Stimulated activated CD8-positive, alpha-beta memory T cell treated with anti-CD3 and anti-CD28 coated beads, Interleukin-7, amount 100 ng/mL, for 1 hour (primary cell): ENCODE data around the gene TMEM8B.

Source experiments
- DNase-seq, 2 donors: peaks; one replicate each; pipeline ENCODE4 v3.0.0-alpha.2; 2020; ENCODE audit warnings: low read depth in 2 of 2

TMEM8B gene

DNA sequence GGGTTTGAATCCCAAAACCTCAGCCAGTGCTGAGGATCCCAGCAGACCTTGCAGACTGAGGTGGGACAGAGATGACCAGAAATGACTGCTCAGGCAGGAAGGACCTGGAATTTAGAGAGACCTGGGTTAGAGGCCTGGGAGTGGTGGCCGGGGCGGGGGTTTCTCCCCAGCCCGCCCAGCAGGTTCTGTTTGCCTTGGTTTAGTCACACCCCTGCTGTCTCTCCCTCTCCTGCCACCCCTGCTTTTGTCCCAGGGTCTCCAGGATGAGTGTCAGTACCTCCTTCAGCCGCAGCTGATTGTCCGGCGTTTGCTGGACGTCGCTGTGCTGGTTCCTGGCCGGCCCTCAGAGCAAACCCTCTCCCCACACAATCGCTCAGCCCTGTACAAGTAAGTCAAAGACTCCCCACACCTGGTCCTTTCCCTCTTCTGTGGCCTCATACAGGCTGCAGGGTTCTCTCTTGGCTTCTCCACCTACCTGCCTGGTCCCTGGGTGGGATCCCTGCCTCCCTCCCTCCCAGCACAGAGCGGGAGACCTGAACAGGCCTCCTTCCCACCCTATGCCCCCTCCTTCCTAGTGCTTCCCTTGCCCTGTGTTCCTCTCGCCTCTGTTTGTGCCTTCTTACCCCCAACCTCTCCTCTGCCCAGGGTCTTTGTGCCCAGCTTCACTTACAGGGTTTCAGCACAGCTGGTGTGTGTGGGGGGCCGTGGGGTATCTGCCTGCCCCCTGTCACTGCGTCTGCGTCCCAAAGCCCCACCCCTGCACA is 12.0 kb downstream of the TMEM8B start:
- no peak for DNase-seq

DNA sequence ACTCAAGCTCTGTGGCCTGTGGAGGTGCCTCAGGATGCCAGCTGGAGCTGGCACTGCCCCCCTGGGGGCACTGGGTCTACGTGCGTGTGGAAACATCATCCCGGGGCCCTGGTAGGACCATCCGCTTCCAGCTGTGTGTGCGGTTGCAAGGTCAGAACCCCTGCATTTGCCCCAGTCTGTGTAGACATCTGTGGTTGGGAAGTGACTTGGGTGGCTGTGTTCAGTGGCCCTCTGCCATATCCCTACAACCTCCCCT is 12.5 kb downstream of the TMEM8B start:
- no peak for DNase-seq

DNA sequence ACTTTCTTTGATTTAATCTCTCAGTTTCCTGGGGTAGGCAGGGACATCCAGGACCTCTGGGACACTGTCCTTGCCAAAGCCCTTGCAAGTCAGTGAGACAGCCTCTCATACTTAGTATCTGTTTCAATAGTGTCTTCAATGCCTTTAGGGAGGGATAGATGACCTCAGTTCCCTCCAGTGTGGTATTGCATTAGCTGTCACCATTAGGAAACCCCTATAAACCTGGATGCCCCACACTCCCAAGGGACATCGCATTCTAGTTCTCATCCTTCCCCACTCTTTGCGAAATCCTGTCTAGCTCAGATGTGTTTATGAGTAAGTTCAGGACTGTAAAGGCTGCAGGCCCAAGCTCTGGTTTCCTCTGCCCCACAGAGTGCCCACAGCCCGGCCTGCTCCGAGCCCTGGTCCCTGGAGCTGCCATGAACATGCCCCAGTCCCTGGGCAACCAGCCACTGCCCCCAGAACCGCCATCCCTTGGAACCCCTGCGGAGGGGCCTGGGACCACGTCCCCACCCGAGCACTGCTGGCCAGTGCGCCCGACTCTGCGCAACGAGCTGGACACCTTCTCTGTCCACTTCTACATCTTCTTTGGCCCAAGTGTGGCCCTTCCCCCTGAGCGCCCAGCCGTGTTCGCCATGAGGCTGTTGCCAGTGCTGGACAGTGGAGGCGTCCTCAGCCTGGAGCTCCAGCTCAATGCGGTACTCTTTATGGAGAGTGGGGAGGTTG is 13.2 kb downstream of the TMEM8B start:
- DNase-seq: no peak

DNA sequence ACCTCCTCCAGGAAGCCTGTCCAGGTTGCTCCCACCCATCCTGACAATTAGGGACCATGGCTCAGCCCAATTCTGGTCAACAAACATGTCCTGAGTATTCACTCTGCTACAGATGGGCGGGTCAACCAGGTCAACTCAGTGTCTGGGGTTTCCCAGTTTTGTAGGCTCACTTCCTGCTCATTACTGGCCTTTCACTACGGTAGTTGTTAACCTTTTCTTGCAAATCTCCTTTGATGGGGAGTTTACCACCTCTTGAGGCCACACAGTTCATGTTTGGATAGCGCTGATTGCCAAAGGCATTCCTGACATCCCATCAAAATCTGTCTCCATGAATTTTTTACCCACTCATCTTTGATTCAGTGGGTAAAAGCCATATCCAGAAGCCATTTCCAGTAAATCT is 13.8 kb downstream of the TMEM8B start:
- no peak for DNase-seq

DNA sequence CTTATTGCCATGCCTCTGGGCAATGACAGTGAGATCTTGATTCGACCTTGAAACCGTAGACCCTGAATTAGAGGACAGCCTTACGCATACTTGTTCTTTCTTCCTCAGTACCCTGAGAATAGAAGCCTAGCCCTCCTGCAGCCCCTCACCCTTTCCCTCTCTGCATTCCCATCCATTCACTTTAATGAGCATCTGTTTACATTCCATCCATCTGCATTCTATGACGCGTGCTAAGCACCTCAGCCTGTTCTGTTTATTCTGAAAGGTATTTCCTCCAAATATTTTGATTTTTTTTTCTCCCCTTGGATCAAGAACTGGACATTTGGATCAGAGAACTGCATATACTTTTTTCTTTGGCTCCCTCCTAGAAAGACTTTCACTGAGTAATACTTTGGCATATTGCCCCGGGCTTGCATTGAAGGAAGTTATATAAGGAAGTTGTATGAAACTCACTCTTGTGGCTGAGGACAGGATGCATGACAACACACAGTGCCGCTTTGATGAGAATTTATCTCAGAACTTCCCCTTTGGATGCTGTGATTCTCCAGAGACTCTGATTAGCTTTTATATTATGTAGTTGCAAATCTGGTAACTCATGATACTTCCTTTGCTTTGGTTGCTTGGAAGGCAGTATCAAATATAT is 15.7 kb downstream of the TMEM8B start:
- DNase-seq: no peak

DNA sequence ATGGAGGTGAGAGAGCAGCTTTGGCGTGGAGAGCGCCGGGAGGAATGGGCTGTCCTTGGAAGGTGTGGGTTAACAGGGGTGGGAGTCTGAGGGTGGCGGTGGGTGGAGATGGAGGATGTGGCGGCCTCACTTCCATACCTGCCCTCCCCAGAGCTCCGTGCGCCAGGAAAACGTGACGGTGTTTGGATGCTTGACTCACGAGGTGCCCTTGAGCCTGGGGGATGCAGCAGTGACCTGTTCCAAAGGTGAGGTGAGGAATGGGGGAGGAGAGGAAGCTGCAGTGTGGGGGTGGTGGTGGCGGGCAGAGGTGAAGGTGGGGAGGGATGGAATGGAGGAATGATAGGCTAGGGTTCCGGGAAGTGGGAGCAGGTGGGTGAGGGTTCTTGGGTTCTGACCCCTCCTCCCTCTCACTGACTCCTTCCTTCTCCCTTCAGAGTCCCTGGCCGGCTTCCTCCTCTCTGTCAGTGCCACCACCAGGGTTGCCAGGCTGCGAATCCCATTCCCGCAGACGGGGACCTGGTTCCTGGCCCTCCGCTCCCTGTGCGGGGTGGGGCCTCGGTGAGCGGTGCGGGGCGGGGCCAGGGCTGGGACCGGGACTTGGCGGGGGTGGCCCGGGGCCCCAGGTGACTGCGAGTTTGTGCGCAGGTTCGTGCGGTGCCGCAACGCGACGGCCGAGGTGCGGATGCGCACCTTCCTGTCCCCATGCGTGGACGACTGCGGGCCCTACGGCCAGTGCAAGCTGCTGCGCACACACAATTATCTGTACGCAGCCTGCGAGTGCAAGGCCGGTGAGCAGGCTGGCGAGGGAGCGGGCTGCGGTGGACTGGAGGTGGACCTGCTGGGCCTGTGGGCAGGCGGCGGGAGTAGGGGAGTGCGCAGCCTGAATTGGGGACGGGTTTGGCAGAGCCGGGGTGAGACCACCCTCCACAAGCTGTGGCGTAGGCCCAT is 17.1 kb downstream of the TMEM8B start:
- DNase-seq: no peak

DNA sequence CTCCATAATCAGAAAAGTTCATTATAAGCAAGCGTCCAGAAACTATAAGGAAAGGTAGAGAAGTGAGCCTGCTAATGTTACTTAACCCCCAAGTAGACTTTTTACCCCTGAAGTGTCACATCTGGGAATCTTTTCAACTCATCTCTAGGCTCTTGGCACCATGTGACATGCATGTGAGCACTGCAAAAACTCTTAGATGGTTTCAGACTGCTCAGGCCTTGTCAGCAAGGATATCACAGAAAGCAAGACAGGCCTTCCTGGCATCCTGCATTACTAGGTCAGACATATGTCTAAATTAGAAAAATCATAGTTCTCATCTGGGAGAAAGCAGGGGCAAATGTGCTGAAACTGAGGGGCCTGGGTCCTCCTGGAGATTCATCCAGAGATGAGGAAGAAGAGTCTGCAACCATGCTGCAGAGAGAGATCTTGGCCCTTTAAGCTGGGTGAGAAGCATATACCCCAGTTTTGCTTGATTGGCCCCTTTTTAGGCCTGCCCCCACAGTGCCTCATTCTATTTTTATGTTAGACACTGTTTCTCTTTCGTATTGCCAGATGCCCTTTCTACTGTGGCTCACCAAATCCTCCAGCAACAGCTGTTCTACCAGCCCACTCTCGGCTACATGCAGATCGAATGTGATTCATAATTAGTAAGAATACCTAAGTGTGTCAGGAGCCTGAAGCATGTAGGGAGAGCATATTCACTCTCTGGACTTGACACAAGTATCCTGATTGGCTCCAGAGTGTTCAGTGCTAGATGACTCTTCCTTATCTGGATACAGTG is 19.0 kb downstream of the TMEM8B start:
- no peak for DNase-seq

DNA sequence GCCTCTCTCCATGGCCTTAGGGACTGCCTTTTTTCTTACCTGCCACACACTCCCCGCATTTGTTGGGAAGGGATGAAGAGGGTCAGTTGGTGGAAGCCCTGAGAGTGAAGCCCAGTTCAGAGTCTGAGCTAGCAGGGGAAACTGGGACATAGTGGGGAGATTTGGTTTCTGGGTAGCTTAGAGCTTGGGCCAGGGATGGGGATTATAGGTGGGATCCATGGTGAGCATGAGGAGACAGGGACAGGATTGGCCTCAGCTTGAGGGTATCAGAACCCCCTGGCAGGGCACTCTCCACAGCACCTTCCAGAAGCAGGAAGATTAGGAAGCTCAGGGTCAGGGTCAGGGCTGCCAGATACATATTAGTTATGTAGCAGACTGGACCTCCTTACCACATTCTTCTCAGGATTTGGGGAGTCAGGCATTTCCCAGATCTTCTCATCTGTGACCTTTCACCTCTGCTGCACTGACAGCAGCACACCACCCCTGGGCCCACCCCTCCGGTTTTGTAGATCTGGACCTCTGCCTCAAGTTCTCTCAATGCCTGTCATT is 23.3 kb downstream of the TMEM8B start:
- DNase-seq: no peak

DNA sequence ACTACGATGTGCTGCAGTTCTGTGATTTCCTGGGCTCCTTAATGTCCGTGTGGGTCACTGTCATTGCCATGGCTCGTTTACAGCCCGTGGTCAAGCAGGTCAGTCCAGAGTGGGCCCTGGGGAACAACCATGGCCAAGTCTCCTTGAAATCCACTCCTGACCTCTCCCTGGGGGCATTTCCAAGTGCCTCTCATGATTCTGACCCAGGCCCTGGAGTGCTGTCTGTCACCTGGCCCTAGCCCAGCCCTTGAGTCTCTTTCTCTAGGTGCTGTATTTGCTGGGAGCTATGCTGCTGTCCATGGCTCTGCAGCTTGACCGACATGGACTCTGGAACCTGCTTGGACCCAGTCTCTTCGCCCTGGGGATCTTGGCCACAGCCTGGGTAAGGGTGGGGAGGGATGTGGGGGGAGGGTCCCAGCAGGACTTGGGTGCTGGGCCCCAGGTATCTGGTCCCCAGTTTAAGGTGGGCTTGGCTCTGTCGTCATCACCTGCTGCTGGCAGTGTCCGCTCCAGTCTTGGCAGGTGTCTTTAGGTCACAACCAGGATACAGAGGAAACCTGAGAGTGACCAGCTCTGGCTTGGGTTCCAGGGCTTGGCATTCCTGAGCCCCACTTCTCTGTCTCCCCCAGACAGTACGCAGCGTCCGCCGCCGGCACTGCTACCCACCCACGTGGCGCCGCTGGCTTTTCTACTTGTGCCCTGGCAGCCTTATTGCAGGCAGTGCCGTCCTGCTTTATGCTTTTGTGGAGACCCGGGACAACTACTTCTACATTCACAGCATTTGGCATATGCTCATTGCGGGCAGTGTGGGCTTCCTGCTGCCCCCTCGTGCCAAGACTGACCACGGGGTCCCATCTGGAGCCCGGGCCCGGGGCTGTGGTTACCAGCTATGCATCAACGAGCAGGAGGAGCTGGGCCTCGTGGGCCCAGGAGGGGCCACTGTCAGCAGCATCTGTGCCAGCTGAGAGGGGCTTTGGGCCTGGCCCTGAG is 24.1 kb downstream of the TMEM8B start:
- no peak for DNase-seq

DNA sequence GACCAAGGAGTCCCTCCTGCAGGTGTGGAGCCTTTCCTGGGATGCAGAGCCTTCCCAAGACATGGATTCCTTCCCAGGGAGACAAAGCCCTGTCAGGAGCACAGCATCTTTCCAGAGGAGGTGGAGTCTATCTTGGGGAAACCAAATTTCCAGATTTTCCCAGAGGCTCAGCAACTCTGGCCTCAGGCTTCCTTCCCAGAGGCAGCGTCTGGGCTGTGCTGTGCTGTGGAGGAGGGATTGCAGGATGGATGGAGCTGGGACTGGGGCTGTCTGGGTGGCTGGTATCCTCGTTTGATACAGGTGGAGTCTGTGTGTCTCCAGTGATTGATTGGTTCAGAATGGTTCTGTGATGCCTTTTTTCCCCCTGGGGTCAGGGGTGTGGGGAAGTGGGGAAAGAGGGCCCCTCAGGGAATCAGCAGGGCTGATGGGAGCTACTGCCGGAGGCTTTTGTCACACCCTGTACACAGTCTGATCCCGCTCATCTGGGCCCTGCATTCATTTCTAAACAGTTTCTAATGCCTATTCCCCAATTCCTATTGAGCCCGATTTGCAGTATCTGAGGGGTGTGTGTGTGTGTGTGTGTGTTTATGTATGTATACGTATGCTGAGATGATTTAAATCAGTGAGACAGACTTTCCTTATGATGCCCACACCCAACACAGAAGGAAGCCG is 25.2 kb downstream of the TMEM8B start:
- DNase-seq: no peak

DNA sequence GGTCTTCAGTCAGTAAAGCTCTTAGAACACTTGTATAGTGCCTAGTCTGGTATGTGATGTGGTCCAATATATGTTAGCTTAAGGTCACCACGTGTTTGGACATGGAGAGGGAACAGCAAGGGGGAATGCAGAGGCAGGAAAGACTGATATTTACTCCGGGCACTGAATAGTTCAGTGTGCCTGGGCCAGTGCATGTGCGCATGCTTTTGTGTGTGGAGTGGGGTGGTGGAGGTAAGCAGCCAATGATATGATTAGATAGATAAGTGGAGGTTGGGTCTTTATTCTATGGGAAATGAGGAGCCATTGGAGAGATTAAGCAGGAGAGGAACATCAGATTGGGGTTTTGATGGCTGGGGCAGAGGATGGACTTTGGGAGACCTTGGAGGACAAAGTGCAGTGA is 27.2 kb downstream of the TMEM8B start:
- no peak for DNase-seq

DNA sequence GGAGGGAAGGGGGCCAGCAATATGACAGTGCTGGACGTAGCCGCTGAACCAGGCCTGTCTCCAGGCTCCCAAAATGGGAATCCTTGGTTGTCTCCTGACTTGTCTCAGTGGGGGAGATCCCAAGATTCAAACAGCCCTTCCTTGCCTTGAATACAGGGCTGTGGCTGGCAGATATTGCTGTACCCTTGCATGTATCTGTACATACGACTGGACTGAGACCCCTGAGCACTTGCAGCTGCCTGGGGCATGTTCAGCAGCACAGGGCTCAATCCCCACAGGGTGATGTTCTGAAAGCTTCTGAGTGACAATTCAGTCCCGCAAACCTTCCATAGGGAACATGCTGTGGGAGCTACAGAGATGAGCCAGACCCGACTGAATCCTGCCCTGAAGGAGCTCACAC is 27.9 kb downstream of the TMEM8B start:
- DNase-seq: no peak

DNA sequence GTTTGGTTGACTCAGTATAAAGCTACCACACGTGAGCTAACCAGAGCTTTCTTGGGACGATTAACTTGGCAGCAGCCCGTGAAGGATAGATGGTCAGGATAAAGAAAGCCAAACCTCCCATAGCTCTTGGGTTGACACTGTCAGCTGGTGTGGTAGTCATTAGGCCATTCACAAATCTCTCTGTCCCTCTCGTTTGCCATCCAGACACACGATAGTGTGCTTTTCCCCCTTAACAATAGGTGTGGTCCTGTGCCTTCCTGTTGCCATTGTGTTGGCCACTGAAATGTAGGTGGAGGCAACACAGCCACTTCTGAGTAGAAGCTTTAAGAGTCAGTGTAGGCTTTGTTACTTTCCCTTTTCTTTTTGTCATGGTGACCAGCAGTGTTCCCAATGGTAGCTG is 29.4 kb downstream of the TMEM8B start:
- DNase-seq: no peak

DNA sequence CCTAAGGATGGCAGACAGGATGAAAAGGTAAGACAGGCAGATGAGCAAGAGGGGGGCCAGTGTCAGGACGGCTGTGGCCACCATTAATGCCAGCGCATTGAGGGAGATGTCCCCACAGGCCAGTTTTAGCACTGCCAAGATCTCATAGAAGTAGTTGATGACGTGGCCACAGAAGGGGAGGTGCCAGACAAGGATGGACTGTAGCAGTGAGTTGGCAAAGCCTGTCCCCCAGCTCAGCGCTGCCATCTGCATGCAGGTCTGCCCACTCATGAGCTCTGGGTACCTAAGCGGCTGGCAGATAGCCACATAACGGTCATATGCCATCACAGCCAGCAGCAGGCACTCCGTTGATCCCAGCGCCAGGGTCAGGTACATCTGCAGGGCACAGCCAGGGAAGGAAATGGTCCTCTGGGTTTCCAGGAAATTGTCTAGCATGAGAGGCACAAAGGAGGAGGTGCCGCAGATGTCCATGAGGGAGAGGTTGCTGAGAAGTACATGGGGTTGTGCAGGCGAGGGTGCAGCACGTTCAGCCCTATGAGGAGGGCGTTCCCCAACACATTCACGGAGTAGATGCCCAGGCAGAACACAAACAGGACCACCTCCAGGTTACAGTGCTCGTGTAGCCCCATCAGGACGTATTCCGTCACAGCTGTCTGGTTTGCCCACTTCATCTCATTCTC is 30.4 kb downstream of the TMEM8B start:
- DNase-seq: no peak

DNA sequence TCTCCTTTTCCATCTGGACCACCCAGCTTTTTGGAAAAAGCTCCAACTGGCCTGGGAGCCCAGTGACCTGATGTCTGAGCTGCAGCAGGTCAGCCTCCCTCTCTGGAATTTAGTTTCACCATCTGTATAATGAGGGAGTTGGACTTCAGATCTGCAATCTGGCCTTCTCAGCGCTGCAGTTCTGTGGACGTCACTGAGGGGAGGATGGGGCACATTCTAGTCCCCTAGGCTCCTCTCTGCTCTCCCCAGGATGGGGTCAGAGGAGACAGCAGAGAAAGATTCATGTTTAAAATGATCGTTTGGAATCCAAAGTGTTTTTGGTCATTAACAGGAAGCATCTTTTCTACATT is 30.9 kb downstream of the TMEM8B start:
- no peak for DNase-seq

DNA sequence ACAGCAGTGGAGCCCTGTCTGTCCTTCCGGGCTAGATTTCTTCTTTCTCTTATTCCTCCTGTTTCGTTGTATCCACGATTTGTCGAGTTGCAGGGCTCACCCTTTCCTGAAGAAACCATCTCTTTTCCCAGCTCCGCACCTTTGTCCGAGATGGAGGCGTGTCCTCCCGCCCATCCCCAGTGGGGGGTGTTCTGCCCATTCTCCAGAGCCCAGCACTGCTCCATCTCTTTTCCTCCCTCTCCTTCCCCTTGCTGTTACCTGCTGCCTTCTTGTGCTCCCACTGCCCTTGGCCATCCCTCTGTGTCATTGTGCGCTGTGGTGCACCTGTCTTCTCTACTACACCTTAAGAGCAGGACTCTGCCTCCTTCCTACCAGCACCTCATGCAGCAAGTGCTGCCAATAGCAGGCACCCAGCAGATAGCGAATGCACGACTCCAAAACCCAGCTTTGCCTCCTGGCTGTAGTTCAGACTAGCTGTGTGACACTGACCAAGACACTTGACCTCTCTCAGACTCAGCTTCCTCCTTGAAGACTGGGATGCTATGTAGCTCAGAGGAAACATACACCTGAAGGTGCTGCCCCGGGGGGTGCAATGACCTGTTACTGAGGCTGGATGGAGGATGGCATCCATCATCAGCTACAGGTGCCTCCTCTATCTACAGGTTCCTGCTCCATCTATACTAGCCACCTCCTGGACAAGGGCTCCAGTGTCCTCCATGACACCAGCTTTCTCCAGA is 32.3 kb downstream of the TMEM8B start:
- DNase-seq: no peak

DNA sequence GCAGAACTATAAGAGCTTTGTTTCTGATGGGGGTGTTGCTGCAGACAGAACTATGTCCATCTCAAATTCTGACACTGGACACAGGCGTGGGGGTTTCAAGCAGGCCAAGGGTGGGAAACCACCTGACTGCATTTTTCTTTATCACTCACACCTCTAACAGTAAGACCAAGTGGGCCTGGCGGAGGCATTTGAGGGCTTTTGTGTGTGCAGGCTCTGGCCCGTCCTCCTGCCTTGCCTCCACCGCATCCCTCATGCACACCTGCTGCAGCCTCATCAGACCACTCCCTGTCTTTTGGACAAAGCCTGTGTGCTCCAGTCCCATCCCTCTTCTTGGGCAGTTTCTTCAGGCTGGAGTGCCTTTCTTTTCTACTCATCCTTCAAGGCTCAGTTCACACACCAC is 33.3 kb downstream of the TMEM8B start:
- DNase-seq: no peak

DNA sequence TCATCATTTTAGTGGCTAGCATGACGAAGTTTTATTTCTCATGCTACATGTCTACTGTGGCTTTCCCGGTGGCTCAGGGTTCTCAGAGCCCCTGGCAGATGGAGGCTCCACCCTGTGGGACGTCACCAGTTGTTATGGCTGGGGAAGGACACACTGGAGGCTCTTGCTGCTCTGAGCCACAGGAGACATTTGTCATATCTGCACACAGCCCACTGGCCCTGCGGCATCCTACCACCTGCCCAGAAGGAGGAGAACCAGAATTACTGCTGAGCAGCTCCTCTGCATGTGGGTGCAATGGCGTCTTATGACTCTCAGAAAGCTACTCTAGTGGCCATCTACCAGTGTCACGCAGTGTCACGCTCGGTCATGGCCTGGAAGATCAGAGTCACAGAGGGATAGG is 34.6 kb downstream of the TMEM8B start:
- no peak for DNase-seq
